HFF-Myc (cell line): ENCODE results near the gene PPFIA1.

Source experiments
- DNase-seq: peaks from one replicate; pipeline ENCODE4 v3.0.0-alpha.2; 2011; ENCODE audit warnings: low read depth; ENCODE audit errors: extremely low read depth
- H3K4me3 ChIP-seq: replicated peaks from 2 replicates; pipeline ENCODE4 v1.5.1; 2011; ENCODE audit warnings: low read depth, mild to moderate bottlenecking, control low read depth, low read length
- TF ChIP-seq, protein P1 (sequence below): IDR thresholded peaks from 2 replicates; pipeline ENCODE4 v1.5.1; 2012; ENCODE audit warnings: mild to moderate bottlenecking, low read depth, low read length, control low read depth; ENCODE audit errors: missing control alignments

The PPFIA1 gene

DNA sequence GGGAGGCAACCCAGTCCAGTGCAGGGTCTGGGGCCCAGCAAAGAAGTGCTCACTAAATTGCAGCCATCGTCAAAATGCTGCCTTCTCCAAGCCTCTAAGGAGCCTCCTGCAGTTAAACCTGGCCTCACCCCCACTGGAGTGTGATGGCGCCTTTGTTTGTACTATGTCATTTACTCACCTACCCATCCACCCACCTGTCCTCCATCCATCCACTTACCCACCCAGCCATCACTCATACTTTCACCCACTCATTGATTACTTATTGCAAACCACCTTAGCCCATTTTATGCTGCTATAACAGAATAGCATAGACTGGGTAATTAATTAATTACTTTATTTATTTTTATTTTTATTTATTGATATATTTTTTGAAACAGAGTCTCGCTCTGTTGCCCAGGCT, 28.8 kb upstream of the PPFIA1 start:
- TF ChIP-seq, protein P1, sequence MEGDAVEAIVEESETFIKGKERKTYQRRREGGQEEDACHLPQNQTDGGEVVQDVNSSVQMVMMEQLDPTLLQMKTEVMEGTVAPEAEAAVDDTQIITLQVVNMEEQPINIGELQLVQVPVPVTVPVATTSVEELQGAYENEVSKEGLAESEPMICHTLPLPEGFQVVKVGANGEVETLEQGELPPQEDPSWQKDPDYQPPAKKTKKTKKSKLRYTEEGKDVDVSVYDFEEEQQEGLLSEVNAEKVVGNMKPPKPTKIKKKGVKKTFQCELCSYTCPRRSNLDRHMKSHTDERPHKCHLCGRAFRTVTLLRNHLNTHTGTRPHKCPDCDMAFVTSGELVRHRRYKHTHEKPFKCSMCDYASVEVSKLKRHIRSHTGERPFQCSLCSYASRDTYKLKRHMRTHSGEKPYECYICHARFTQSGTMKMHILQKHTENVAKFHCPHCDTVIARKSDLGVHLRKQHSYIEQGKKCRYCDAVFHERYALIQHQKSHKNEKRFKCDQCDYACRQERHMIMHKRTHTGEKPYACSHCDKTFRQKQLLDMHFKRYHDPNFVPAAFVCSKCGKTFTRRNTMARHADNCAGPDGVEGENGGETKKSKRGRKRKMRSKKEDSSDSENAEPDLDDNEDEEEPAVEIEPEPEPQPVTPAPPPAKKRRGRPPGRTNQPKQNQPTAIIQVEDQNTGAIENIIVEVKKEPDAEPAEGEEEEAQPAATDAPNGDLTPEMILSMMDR = no peak
- H3K4me3 ChIP-seq = no peak overlapping the region
- DNase-seq = no peak

DNA sequence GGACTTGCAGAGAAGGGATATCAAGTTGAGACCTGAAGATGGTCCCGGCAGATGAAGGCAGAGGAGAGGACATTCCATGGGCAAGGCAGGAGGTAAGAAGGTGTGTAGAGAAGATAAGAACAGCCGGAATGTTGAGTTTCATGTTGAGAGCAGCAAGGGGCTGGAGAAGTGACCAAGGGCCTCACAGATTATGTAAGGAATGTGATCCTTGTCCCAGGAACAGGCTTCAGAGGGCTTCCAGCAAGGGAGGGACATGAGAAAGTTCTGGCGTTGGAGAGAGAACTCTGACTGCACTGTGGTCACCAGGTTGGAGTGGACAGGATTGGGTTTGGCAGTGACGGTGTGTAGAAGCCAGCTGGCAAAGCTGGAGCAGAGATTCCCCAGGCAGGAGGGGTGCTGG, 27.6 kb upstream of the PPFIA1 start:
- no peak for DNase-seq
- TF ChIP-seq, protein P1 = no peak
- H3K4me3 ChIP-seq = no peak overlapping the region

DNA sequence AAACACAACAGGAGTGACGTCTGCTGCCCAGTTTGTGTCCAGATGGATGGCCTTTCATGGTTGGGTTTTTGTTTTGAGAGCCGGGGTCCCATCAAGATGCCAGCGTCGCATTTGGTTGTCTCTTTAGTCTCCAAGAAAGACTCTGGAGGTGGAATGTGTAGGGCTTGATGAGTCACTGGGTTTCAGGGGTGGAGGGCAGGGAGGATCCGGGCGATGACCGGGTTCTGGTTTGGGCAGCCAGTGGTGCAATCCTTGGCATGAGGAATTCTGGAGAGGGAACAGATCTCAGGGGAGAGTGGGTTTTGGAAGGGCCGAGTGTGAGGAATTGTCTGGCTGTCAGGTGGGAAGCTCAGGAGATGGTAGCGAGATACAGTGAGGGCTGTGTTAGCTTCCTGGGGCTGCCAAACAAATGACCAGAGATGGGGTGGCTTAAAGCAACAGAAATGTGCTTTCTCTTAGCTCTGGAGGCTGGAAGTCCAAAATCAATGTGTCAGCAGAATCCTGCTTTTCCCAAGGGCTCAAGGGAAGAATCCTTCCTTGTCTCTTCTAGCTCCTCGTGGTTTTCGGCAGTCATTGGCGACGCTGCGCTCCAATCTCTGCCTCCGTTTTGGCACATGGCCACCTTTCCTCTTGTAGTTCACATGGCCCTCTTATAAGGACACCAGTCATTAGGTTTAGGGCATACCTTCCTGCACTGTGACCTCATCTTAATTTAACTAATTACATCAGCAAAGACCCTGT, 26.4 kb upstream of the PPFIA1 start:
- DNase-seq = no peak
- TF ChIP-seq, protein P1 = no peak
- H3K4me3 ChIP-seq = no peak overlapping the region

DNA sequence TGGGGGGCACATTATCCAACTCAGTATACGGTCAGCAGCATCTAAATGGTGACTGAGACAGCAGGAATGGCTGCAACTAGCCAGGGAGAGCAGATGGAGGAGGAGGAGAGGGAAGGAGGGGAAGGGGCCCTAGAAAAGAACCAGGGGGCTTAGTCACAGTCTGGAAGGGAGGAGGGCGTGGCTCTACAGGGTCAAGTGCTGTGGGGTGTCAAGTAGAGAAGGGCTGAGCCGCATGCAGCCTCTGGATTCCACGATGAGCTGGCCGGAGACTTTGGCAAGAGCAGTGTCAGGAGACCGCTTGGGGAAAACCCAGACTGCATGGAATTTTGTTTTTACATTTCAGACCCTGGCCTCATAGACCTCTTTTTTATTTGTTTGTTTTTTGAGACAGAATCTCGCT, 25.8 kb upstream of the PPFIA1 start:
- no peak for DNase-seq
- H3K4me3 ChIP-seq = no peak overlapping the region
- TF ChIP-seq, protein P1 = no peak

DNA sequence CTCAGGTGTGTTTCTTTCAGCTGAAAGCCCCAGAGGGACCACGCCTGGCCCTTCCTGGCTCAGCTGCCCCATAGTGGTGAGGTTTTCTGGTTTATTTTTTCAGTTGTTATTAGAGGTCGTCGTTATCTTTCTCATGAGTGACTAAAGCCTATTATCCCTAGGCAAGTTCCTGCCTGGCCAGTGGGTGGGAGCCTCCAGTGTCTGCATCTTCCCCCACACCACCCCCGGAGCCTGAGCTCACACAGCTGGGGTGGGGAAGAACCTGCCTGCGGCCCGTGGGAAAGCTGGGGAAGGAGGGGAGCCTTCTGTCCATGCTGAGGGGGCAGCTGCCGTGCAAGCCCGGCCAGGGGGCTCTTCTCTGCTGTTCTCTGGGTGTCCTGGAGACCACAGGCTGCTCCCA, 24.3 kb upstream of the PPFIA1 start:
- H3K4me3 ChIP-seq = no peak overlapping the region
- TF ChIP-seq, protein P1 = no peak
- DNase-seq = no peak

DNA sequence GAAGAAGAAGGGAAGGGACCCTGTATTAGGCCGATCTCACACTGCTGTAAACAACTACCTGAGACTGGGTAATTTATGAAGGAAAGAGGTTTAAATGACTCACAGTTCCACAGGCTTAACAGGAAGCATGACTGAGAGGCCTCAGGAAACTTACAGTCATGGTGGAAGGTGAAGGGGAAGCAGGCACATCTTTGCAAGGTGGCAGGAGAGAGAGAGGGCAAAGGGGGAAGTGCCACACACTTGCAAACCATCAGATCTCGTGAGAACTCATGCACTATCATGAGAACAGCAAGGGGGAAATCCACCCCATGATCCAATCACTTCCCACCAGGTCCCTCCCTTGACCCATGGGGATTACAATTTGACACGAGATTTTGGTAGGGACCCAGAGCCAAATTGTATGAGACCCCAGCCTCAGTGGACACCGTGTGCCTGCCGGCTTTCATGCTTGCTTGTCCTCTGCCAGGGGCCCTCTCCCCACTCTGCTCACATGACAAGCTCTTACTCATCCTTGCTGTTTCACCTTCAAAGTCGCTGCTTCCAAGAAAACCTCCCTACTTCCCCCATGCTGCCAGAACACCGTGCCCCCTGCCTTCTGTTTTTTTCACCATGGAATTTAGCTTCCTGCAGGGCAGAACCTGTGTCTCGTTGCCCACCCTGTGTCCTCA, 23.3 kb upstream of the PPFIA1 start:
- TF ChIP-seq, protein P1 = no peak
- no peak overlapping the region for H3K4me3 ChIP-seq
- DNase-seq = no peak
